DMS53 treated with DMSO at 0.1 percent for 48 hours (cell line): ENCODE measurements around the gene GPR146.

Experiments
- DNase-seq: peaks from one replicate; lab custom pipeline; 2025; ENCODE audit not compliant: unreplicated experiment; lab: John Stamatoyannopoulos, UW

Gene GPR146

DNA sequence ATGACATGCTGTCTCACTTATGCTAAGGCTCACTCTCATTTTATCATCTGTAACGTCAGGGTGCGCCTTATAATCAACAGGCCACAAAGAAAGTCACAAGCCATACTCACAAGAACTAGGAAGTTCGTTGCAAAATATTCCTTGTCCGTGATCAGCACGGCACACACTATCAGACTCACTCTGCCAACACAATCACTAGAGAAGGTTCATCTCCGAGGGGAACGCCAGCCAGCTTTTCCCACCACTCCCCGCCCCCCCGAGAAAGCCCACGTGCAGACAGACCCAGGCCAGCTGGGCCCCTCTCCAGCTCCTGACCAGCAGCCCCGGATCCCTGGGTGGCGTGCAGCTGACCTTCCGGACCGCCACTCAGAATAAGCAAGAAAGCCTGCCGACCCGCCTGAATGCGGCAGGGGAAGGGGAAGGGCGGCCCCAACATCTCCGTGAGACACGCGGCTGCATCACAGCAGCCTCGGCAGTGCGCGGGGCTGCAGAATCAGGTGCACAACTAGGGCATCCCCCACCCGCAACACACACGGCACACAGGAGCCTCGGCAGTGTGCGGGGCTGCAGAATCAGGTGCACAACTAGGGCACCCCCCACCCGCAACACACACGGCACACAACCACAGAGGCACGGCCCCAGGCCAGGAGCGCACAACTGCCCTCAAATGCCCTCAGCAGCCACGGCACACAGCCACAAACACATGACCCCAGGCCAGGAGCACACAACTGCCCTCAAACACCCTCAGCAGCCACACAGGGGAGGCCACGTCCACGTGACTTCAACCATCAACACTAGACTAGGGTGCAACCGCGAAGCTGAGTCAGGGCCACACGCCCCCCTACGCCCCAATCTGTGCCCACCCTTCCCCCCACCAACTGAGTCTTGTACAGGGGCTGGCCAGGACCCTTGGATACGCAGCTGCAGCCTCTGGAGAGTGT lies 2.5 kb upstream of the GPR146 start:
- DNase-seq: no peak

- DNase-seq: no peak
Measured at GRCh38 chr7:1042492-1042833, 1.9 kb upstream of the GPR146 start.

DNA sequence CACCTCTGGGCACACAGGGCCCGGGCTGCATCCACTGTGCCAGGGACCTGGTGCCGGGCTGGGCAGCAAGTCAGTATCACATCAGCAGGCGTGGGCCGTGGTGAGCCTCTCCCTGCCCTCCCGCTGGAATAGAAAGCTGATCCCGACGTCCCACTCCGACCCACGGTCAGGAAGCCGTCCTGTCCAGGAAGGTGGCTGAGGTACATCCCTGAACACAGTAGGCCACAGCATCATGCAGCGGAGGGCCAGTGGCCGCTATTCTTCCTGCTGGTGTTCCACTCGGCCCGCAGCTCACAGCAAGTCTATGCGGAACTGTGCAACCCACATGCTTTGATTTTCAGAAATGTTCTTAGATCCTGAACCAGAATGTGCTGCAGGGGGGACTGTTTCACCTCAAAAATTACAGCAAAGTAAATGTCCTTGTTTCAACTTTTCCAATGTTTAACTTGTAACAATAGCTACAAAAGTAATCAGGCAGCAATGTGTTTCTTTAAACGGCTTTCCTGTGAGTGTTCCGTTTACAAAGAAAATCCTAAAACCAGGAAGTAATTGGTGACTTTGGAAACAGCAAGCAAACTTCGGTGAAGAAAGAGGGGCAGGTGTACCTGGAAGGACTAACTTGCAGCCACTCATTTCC lies 676 bp upstream of the GPR146 start:
- DNase-seq: no peak

DNA sequence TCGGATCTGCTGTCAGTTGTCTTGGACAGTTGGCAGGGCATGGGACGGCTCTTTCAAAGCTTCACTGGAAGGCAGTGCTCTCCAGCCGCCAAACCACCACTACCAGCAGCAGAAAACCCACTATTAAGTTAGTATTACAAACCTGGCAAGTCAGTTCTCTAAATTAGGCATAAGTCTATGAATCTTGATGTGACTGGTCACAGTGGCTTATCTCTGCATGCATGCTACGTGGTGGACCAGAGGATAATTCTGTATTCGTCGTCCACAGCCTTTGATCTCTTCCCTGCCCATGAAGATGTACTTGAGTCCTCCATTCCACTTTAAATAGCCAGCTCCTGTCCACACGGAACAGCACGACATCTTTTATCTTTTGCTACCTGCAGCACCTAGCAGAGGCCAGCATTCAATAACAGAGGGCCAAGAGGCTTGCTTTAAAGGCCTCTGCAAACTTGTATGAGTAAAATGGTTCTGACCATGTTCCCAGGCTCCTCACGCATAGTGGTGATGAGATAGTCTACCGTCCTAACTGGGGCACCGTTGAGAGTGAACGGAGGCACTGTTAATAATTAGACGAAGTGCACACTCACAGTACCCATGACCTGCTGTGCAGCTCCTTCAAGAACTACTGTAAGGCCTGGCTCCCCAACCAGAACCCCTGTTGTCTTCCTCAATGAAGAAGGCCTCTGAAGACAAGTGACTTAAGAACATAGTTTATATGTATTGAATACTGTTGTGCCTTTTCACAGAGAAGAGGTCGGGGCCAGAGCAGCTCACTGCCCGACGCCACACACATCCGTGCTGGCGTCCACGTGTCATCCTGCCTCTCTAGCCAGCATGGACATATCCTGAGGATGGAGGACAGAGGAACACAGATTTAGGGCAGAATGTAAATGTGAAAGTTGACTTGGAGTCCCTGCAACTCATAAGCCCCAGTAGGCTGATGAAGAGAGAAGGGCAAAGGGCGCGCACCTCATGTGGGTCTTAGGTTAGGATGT lies 1.0 kb downstream of the GPR146 start:
- DNase-seq: no peak

DNA sequence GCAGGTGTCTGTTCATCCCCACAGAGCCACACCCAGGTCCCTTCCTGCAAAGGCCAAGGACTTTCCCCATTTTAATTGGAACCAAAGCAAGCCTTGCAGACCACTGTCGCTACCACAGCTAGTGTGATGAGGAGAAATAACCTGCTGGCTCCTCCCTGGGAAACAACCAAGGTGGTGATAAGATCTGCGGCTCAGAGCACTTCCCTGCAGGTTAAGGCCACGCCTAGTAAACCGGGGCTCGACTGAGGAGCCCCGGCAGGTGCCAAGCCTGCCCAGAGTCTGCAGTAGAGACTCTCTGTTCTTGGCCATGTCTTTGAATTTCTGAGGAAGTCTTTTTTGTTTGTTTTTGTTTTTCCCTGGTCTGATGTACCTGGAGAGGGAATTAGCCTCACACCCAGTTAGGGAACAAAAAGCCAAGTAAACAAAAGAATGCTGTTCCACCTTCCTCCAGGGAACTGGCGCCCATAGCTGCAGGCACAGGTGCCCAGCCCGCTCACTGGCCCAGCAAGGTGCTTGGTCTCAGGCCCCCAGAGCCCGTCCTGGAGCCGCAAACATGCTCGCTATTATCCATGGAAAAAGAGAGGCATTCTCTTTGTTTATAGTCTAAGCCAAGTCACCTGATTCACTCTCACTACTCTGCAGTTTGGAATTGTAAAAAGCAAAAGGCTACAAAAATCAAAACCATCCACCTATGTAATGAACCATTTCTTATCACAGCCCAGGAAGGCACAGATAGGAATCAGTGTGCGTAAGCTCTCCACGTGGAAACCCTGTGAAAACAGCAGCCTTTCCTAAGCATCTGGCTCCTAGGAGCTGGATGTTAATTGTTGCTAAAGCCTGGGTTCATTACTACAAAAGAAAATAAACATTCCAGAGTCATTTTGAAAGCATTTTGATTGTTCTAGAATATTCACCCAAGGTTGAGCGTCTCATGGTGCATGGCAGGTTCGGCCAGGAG lies 2.7 kb downstream of the GPR146 start:
- DNase-seq: no peak

DNA sequence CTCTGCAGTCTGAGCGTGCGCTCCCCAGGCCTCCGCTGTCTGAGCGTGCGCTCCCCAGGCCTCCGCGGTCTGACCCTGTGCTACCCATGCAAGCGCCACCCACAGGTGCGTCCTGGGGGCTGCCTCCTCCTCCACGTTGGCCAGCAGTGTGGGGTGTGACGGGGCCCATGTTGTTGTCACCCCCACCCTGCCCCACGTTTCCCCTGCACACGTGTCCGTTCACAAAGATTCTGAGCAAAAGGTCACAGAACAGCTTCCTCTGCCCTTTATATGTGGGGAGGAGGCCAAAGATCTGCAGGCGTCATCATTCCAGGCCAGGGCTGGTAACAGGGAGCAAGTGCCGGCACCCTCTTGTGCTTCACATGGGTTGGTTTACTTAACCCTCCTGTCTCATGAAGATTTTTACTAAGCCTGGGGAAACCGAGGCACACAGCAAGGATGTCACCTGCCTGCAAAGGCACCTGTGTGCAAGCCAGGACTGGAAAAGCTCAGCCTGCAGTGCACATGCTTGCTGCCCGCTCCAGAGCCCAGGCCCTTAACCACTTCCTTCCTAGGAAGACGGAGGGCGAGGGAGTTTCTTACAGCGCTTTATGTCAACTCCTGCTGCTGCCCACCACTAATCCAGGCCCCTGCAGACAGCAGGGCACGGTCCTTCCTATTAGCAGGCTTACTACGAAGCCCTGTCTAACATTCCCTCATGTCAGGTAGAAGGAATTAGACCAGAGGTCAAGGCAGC lies 4.8 kb downstream of the GPR146 start:
- no peak for DNase-seq

DNA sequence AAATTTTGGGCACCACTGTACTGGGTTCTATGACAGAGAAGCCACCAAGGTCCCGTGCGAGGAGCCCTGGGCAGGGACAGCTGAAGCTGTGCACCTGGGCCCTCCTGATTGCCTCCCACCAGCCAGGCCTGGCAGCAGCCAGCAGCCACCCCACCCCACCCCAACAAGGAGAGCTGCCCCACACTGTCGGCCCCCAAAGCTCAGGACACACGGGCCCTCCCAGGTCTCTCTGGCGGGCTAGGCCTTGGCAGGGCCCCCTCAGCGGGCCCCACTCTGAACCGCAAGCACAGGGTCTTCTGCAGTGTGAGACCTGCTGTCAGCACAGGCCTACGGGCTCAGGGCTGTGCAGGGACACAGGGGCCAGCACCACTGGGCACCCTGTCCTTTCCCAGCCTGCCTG lies 5.5 kb downstream of the GPR146 start:
- no peak for DNase-seq

GRCh38 chr7:1050254-1050906 lies 6.0 kb downstream of the GPR146 start:
- no peak for DNase-seq

DNA sequence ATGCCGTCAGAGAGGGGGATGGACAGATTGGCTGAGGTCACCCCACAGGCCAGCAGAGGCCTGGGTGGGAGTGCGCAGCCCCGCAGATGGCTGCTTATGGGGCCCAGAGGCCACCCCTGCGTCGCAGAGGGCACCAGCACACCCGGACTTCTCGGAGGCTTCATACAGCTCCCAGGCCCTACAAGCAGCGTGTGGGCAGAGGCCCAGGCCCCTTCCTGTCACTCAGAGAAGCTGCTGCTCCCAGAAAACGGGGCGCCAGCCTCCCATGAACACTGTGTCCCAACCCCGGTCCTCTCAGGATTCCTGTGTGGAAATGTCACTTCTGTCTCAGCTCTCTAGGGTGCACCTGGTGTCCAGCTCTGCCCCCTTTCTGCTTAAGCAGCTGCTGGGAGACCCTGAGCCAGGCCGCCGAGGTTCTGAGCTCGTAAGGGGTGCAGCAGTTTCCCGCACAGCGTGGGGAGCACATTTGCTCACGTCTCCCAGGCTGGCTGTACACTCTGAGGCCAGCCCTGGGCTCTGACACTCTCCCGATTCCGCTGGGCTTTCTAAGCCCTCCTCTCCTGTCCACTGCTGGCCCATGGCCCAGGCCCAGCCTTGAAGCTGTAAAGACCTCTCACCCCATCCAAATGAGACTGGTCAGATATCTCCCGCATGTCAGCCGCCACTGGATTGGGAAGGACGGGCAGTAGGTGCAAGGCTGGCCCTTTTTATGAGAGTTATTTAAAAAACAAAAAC lies 6.8 kb downstream of the GPR146 start:
- DNase-seq: no peak

GRCh38 chr7:1052031-1052818 lies 7.9 kb downstream of the GPR146 start:
- no peak for DNase-seq

DNA sequence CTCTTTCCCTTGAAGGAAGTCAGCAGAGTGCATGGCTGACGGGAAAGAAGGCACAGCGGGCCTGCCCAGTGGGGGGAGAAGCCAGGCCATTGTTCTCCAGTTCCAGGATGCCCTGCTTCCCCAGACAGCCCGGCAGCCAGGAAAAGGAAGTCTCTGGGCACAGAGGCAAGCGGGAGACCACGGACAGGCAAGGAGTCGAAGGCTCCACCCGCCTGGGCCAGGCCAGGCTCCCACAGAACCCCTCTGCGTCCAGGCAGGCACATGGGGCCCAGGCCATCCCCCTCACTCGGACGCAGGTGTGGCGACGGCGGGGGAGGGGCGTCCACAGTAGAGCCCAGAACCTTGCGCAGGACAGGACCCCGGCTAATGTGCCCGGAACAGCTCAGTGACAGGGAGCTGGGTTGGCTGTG lies 8.7 kb downstream of the GPR146 start:
- DNase-seq: no peak

DNA sequence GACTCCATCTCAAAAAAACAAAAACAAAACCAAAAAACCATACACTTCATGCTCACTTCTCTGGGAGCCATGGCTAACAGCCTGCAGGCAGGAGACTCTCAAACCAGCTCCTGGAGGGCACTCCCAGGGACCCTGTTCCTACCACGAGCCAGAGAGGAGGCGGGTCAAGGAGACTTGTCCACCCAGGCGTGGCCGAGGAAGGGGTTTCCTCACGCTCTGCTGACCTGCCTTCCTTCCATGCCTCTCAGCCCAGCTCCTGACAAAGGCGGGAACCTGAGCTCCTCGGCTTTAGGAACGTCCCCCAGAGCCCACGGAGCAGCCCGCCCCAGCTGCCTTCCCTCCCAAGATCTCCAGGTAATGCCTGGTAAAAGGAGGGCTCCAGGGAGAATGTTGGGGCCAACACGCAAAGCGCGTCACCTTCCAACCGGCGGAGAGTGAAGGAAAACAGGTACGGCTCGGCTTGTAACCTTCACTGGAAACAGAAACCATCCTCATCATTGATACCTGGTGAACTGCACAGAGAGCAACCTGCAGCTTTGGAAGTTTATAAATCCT lies 9.5 kb downstream of the GPR146 start:
- DNase-seq: no peak

DNA sequence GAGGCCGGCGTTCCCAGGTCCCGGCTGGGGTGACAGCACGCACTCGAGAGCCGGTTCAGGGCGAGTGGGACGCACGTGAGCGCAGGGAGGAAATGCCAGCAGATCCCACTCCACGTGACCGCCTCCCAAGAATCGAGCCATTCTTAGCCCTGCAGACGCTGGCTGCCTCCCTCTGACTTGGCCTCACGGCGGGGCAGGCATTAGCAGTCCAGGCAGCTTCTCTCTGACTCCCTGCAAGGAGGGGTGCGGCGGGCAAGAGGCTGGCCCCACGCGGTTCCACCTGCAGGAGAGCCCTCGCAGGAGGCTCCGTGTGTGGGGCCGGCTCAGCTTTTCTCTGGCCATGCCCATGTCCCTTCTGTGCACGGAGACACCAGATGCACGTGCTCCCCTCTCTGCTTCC lies 10.1 kb downstream of the GPR146 start:
- no peak for DNase-seq

- no peak for DNase-seq
Measured at GRCh38 chr7:1054861-1055450, 10.6 kb downstream of the GPR146 start.

DNA sequence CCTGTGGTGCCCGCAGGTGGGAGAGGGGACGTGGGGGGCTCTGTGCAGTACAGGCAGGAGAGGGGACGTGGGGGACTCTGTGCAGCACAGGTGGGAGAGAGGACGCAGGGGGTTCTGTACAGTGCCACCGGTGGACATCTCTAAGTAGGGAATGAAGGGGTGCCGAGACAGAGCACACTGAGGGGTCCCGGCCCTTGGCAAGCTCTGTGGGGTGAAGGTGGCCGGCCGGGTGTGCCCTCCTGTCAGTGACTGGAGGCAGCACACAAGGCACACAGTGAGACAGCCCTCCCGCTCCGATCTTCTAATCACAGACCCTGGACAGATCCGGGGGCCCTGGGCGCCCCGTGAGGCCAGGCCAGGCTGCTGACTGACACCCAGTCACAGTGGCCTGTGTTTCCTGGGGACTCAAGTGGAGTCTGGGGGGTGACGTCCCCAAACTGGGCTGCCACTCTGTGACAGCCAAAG lies 11.2 kb downstream of the GPR146 start:
- DNase-seq: no peak

DNA sequence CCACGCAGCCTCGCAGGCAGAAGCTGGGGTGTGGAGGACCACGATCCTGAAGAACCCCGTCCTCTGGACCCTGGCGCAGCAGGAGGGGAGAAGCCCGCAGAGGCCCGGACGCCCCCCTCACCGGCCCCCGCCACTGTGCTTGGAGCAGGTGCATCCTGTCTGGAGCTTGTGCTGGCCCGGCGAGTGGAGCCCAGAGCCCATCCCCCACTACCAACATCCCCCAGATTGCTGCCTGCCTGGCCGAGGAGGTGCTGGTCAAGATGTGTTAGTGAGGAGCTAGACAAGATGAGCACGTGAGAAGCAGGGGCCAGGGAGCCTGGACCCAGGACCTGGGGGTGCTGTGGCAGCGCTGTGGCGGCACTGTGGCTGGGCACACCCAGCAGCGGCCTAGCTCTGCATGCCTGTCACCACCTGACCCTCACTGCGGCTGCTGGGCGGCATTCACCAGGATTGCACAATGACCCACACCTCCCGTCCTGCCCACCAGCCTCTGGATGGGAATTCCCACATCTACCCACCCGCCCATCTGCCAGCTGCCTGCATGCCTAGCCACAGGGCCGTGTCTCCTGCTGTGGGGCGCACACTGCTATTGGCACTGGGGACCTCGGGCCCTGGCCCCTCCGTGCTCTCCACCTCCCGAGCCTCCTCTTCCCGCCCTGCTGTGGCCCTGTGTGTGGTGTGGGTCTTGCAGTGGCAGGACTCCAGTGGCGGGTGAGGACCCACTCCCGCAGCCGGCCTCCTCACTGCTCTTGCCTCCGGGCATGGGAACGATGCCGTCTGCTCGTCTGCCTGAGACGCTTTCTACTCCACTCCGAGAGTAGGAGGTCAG lies 11.8 kb downstream of the GPR146 start:
- DNase-seq: no peak
